K562 (cell line): ENCODE data around the gene PINK1. TPM values are rescaled to one million over a fixed set of nuclear protein-coding genes. Genes with fewer than 3 reads are reported as not detected.

Source experiments
- ARID2 ChIP-seq: fragments of 450-650 bp; IDR thresholded peaks from 2 replicates; pipeline ENCODE4 v1.6.1; 2017; ENCODE audit warnings: antibody characterized with exemption, mild to moderate bottlenecking
- ATF7 ChIP-seq: fragments of 450-650 bp; IDR thresholded peaks from 2 replicates; pipeline ENCODE4 v1.7.1; 2014; ENCODE audit warnings: mild to moderate bottlenecking, moderate library complexity
- CBX2 ChIP-seq: fragments of 200-600 bp; sonication (generic); IDR thresholded peaks from one replicate; pipeline ENCODE4 v1.6.1; 2012; ENCODE audit warnings: mild to moderate bottlenecking, low read length, inconsistent platforms; ENCODE audit not compliant: insufficient read depth, poor library complexity, severe bottlenecking
- CHD2 ChIP-seq: IDR thresholded peaks from 2 replicates; pipeline ENCODE4 v1.6.1; 2011; ENCODE audit warnings: low read depth, low read length
- DMBX1 ChIP-seq: fragments of 250-450 bp; sonication (Bioruptor Pico); IDR thresholded peaks from 2 replicates; pipeline ENCODE4 v1.8.0; 2022; ENCODE audit warnings: inconsistent platforms, mild to moderate bottlenecking, moderate library complexity, borderline replicate concordance
- ETS1 ChIP-seq: conservative IDR thresholded peaks from 2 replicates; pipeline ENCODE4 v1.6.1; 2011; ENCODE audit warnings: low read depth, mild to moderate bottlenecking, low read length; ENCODE audit not compliant: control insufficient read depth
- GMEB1 ChIP-seq: fragments of 250-450 bp; sonication (Bioruptor Pico); IDR thresholded peaks from 2 replicates; pipeline ENCODE4 v1.4.0; 2020; ENCODE audit warnings: mild to moderate bottlenecking
- HLTF ChIP-seq: fragments of 450-650 bp; IDR thresholded peaks from 2 replicates; pipeline ENCODE4 v1.6.1; 2016
- IFI16 ChIP-seq: fragments of 250-450 bp; sonication (Bioruptor Pico); IDR thresholded peaks from 2 replicates; pipeline ENCODE4 v2.1.2; 2022; ENCODE audit warnings: mild to moderate bottlenecking, inconsistent platforms
- NR0B1 ChIP-seq: fragments of 450-650 bp; IDR thresholded peaks from one replicate; pipeline ENCODE4 v1.6.1; 2018; ENCODE audit warnings: mild to moderate bottlenecking, moderate library complexity; ENCODE audit not compliant: partially characterized antibody
- RHOXF2B ChIP-seq: fragments of 250-450 bp; sonication (Bioruptor Pico); conservative IDR thresholded peaks from 2 replicates; pipeline ENCODE4 v1.5.1; 2021
- TCF7L2 ChIP-seq: fragments of 150-350 bp; IDR thresholded peaks from 2 replicates; pipeline ENCODE4 v1.6.1; 2016; ENCODE audit warnings: low read depth, mild to moderate bottlenecking, low read length, moderate library complexity
- UBTF ChIP-seq, 2 experiments: IDR thresholded peaks; 2 replicates each; pipeline ENCODE4 v1.6.1; 2012; ENCODE audit warnings: improper control_type of control experiment in 2 of 2, low read depth in 2 of 2, low read length in 2 of 2, borderline replicate concordance in 1 of 2
- VEZF1 ChIP-seq: fragments of 200-800 bp; sonication (Bioruptor generic); IDR thresholded peaks from 2 replicates; pipeline ENCODE4 v1.6.1; 2017; ENCODE audit warnings: missing genetic modification characterization, missing compliant biosample characterization
- ZBTB49 ChIP-seq: sonication (generic); formaldehyde crosslinking; IDR thresholded peaks from 2 replicates; pipeline ENCODE4 v1.8.0; 2022; ENCODE audit warnings: missing genetic modification reagents, mild to moderate bottlenecking, borderline replicate concordance
- ZNF561 ChIP-seq: fragments of 450-650 bp; formaldehyde crosslinking; conservative IDR thresholded peaks from 2 replicates; pipeline ENCODE4 v1.4.0; 2020; ENCODE audit warnings: mild to moderate bottlenecking, moderate library complexity
- polyA plus RNA-seq, 8 experiments: library from polyadenylated mRNA; depleted of rRNA in 4 of 8; stranded (reverse) in 5 of 8; unstranded in 3 of 8; fragments of >200 nt; fragmentation: Nextera tagmentation in 2 of 8; fragmentation: Illumina TruSeq in 1 of 8; extraction: Ambion mirVana in 2 of 8; extraction: Trizol in 1 of 8; gene quantifications; 2 replicates each; pipeline versions ENCODE4 v1.2.1 to v1.2.3, GENCODE V29; 2011 to 2014; ENCODE audit warnings: inconsistent platforms in 1 of 8, missing spikeins in 1 of 8
- total RNA-seq, 7 experiments: library from RNA; depleted of rRNA in 6 of 7; stranded (reverse); fragments of >200 nt in 6 of 7; fragmentation: Illumina TruSeq in 2 of 7; extraction: Trizol in 2 of 7; gene quantifications; 2 replicates each; pipeline versions ENCODE4 v1.2.1 to v1.2.3, GENCODE V29; 2011 to 2021; ENCODE audit warnings: low replicate concordance in 1 of 7

PINK1 gene
- total and polyA plus RNA-seq, 9 of the 15 experiments (the other 6 are each of a cell fraction or from before 2014, with no cell fraction given), result 1.5 to 11.3 (median 6.8) TPM

- TF ChIP-seq DMBX1 (CRISPR knock-in tag), result no peak
- TF ChIP-seq ZNF561, result no peak
- TF ChIP-seq ATF7, result no peak
- no peak for TF ChIP-seq ETS1
- no peak for TF ChIP-seq GMEB1 (CRISPR knock-in tag)
- no peak for TF ChIP-seq VEZF1 (CRISPR knock-in tag)
- no peak for TF ChIP-seq CBX2
- TF ChIP-seq UBTF (IDR thresholded peaks at IDR 0.05; ENCODE audit: borderline replicate concordance in 1 of 2, low read depth in 2 of 2, low read length in 2 of 2), result no peak
- no peak for TF ChIP-seq ARID2
- no peak for TF ChIP-seq RHOXF2B (CRISPR knock-in tag)
- no peak for TF ChIP-seq HLTF
- TF ChIP-seq CHD2, result no peak
- TF ChIP-seq ZBTB49 (CRISPR knock-in tag), result no peak
- TF ChIP-seq IFI16 (CRISPR knock-in tag), result no peak
- TF ChIP-seq NR0B1, result no peak
- no peak for TF ChIP-seq TCF7L2
Observed at GRCh38 chr1:20616847-20617487, 16.3 kb upstream of the PINK1 start (continued).
